ENCODE results near the gene CD320. TPM values are rescaled to one million over a fixed set of nuclear protein-coding genes. Genes with fewer than 3 reads are reported as not detected.
A peak's percentile ranks its signal among the peaks of the same experiment; 100 is the strongest.

CD320 gene
- polyA plus RNA-seq, 2 of the 4 experiments (the other 2 are of a cell fraction) = 28.8 to 54.1 TPM

GRCh38 chr19:8357007-8357521 is 48.9 kb upstream of the CD320 start:
- 78% methylated on average over 4 of the region's 4 CpGs for WGBS (ENCODE audit: missing lambda C conversion rate)
- ChIA-PET POLR2A (no interaction called here), CTCF (interaction anchor here (0.7 to 1.5 kb wide), 3 partner anchors 10 to 40 kb away, joined by 3 read pairs; no protein-coding TSS in a partner anchor)
- peaks cover 56% of the 10 kb centered on the region for H3K4me1 ChIP-seq
- TF ChIP-seq BCL3 (IDR thresholded peaks at IDR 0.05) (no peak), CHD2 (IDR thresholded peaks at IDR 0.05; ENCODE audit: low read length, partially characterized antibody) (no peak), ZFP36 (IDR thresholded peaks at IDR 0.05; ENCODE audit: borderline replicate concordance, partially characterized antibody) (no peak), CHD4 (IDR thresholded peaks at IDR 0.05; ENCODE audit: borderline replicate concordance) (no peak), ATOH8 (CRISPR knock-in tag; IDR thresholded peaks at IDR 0.05; ENCODE audit: low read depth) (no peak), CEBPB (IDR thresholded peaks at IDR 0.05) (no peak), CBX8 (IDR thresholded peaks at IDR 0.05) (no peak), EHMT2 (IDR thresholded peaks at IDR 0.05; ENCODE audit: low read depth) (no peak), NR3C1 (IDR thresholded peaks at IDR 0.05) (no peak), USF2 (IDR thresholded peaks at IDR 0.05) (no peak), HMGXB4 (CRISPR knock-in tag; IDR thresholded peaks at IDR 0.05; ENCODE audit: borderline replicate concordance) (no peak), POLR2AphosphoS2 (conservative IDR thresholded peaks at IDR 0.05; ENCODE audit: low read length) (no peak), JUNB (IDR thresholded peaks at IDR 0.05) (no peak), ZSCAN20 (CRISPR knock-in tag; IDR thresholded peaks at IDR 0.05) (no peak), RNF2 (IDR thresholded peaks at IDR 0.05; ENCODE audit: borderline replicate concordance, low read depth) (no peak)
- FAIRE-seq (no peak), ATAC-seq (no peak), DNase-seq (ENCODE audit: low read depth in 1 of 2, low spot score in 1 of 2) (no peak)
- no peak overlapping the region for H3K4me2 ChIP-seq
- H3K9me3 ChIP-seq = no peaks in the 10 kb centered on the region
- H3K27ac ChIP-seq = peak overlapping the region; percentile 90 to 91; a peak in 5 of 6 replicates
- H3K4me3 ChIP-seq = no peak overlapping the region

- DNase-seq (ENCODE audit: low read depth in 1 of 2, low spot score in 1 of 2) = peak in 1 of 2 experiments; percentile 91
- 45% methylated on average over 6 of the region's 6 CpGs for WGBS (ENCODE audit: missing lambda C conversion rate)
- ATAC-seq = peak; percentile 88 to 94
- Histone ChIP-seq H3K4me3 (no peak overlapping the region), H3K27ac (peak overlapping the region; percentile 90 to 91), H3K4me1 (peaks cover 46% of the 10 kb centered on the region), H3K4me2 (peak overlapping the region; percentile 63), H3K9me3 (no peaks in the 10 kb centered on the region)
- no peak for FAIRE-seq
- ChIA-PET POLR2A (interaction anchor here (0.6 to 1.2 kb wide), 4 partner anchors 10 to 125 kb away, joined by 3 to 6 read pairs (median 4); partner anchors contain the start of gene RAB11B), CTCF (interaction anchor here (0.8 to 5.0 kb wide), 12 partner anchors 8 to 222 kb away, joined by 3 to 71 read pairs (median 16); partner anchors contain the start of genes ANGPTL4, KANK3, MYO1F and RAB11B)
- TF ChIP-seq PBX3 (IDR thresholded peaks at IDR 0.05) (no peak), USF2 (IDR thresholded peaks at IDR 0.05) (no peak), ZFP36 (IDR thresholded peaks at IDR 0.05; ENCODE audit: borderline replicate concordance, partially characterized antibody) (no peak), REST (IDR thresholded peaks at IDR 0.05) (no peak), HEYL (CRISPR knock-in tag; IDR thresholded peaks at IDR 0.05) (no peak), ELK1 (IDR thresholded peaks at IDR 0.05; ENCODE audit: low read depth, low read length) (no peak), EP300 (IDR thresholded peaks at IDR 0.05) (no peak), ZNF302 (CRISPR knock-in tag; IDR thresholded peaks at IDR 0.05) (no peak), TP53 (CRISPR knock-in tag; IDR thresholded peaks at IDR 0.05) (no peak)
Measured at GRCh38 chr19:8355631-8356402, 47.7 kb upstream of the CD320 start.

Measured in A549 (cell line).